ENCODE results near the gene SAE1.

DNA sequence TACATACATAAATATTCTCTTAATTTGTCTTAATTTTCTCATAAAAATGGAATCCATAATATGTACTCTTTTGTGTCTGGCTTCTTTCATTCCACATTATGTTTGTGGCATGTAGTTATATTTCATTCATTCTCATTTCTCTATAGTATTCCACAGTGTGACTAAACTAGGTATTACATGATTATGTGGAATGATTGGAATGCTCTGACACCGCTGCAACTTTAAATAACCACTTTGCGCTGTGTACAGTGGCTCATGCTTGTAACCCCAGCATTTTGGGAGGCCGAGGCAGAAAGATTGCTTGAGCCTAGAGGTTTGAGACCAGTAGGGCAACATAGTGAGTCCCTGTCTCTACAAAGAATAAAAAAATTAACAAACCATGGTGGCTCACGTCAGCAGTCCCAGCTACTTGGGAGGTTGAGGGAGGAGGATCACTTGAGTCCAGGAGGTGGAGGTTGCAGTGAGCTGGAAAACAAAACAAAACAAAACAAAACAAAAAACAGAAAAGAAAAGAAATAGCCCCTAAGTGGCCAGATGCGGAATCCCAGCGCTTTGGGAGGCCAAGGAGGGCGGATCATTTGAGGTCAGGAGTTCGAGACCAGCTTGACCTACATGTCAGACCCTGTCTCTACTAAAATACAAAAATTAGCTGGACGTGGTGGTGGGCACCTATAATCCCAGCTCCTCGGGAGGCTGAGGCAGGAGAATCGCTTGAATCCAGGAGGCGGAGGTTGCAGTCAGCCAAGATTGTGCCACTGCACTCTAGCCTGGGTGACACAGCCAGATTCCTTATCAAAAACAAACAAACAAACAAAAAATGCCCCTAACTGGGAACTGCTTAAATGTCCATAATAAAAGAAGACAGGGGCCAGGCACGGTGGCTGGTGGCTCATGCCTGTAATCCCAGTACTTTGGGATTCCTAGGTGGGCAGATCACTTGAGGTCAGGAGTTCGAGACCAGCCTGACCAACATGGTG lies 8.0 kb upstream of the SAE1 start:
- TF ChIP-seq, protein P1, sequence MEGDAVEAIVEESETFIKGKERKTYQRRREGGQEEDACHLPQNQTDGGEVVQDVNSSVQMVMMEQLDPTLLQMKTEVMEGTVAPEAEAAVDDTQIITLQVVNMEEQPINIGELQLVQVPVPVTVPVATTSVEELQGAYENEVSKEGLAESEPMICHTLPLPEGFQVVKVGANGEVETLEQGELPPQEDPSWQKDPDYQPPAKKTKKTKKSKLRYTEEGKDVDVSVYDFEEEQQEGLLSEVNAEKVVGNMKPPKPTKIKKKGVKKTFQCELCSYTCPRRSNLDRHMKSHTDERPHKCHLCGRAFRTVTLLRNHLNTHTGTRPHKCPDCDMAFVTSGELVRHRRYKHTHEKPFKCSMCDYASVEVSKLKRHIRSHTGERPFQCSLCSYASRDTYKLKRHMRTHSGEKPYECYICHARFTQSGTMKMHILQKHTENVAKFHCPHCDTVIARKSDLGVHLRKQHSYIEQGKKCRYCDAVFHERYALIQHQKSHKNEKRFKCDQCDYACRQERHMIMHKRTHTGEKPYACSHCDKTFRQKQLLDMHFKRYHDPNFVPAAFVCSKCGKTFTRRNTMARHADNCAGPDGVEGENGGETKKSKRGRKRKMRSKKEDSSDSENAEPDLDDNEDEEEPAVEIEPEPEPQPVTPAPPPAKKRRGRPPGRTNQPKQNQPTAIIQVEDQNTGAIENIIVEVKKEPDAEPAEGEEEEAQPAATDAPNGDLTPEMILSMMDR (IDR thresholded peaks at IDR 0.05) = no peak
- no peak for TF ChIP-seq EZH2 (IDR thresholded peaks at IDR 0.05; ENCODE audit: borderline replicate concordance, insufficient read depth, low read depth, low read length, poor library complexity, severe bottlenecking)
